Measurements from ENCODE around the gene PNPLA6.

Gene PNPLA6

GRCh38 chr19:7556696-7557315 lies 21.3 kb downstream of the PNPLA6 start:
- no peaks in the 10 kb centered on the region for H3K9me3 ChIP-seq
- H3K36me3 ChIP-seq: peaks cover 89% of the 10 kb centered on the region
- no peak overlapping the region for H3K4me3 ChIP-seq (ENCODE audit: low read depth in 1 of 2, low read length in 1 of 2)
- H3K4me1 ChIP-seq (ENCODE audit: control insufficient read depth in 1 of 2, insufficient read depth in 1 of 2, low read depth in 1 of 2, low read length in 1 of 2): no peaks in the 10 kb centered on the region
- no peaks in the 10 kb centered on the region for H3K27me3 ChIP-seq
- no peak for TF ChIP-seq CTCF (IDR thresholded peaks at IDR 0.05)
- no peak overlapping the region for H3K27ac ChIP-seq

- Histone ChIP-seq H3K9me3 (no peaks in the 10 kb centered on the region), H3K36me3 (peaks cover 80% of the 10 kb centered on the region), H3K27me3 (no peaks in the 10 kb centered on the region), H3K4me1 (ENCODE audit: control insufficient read depth in 1 of 2, insufficient read depth in 1 of 2, low read depth in 1 of 2, low read length in 1 of 2) (no peaks in the 10 kb centered on the region), H3K27ac (no peak overlapping the region), H3K4me3 (ENCODE audit: low read depth in 1 of 2, low read length in 1 of 2) (no peak overlapping the region)
- TF ChIP-seq CTCF (IDR thresholded peaks at IDR 0.05): no peak
These were observed 23.1 kb downstream of the PNPLA6 start for GRCh38 chr19:7558667-7559066.

- TF ChIP-seq CTCF (IDR thresholded peaks at IDR 0.05): no peak
- Histone ChIP-seq H3K4me1 (ENCODE audit: control insufficient read depth in 1 of 2, insufficient read depth in 1 of 2, low read depth in 1 of 2, low read length in 1 of 2) (no peaks in the 10 kb centered on the region), H3K27ac (no peak overlapping the region), H3K27me3 (no peaks in the 10 kb centered on the region), H3K9me3 (no peaks in the 10 kb centered on the region), H3K36me3 (peaks cover 75% of the 10 kb centered on the region), H3K4me3 (ENCODE audit: low read depth in 1 of 2, low read length in 1 of 2) (no peak overlapping the region)
These were observed 23.6 kb downstream of the PNPLA6 start for GRCh38 chr19:7559102-7559501.

GRCh38 chr19:7560255-7560654 lies 24.7 kb downstream of the PNPLA6 start:
- Histone ChIP-seq H3K36me3 (peaks cover 64% of the 10 kb centered on the region), H3K27ac (no peak overlapping the region), H3K4me1 (ENCODE audit: control insufficient read depth in 1 of 2, insufficient read depth in 1 of 2, low read depth in 1 of 2, low read length in 1 of 2) (no peaks in the 10 kb centered on the region), H3K4me3 (ENCODE audit: low read depth in 1 of 2, low read length in 1 of 2) (no peak overlapping the region), H3K9me3 (no peaks in the 10 kb centered on the region), H3K27me3 (no peaks in the 10 kb centered on the region)
- TF ChIP-seq CTCF (IDR thresholded peaks at IDR 0.05): no peak

GRCh38 chr19:7561325-7561724 lies 25.8 kb downstream of the PNPLA6 start:
- Histone ChIP-seq H3K36me3 (peaks cover 54% of the 10 kb centered on the region), H3K4me3 (ENCODE audit: low read depth in 1 of 2, low read length in 1 of 2) (no peak overlapping the region), H3K4me1 (ENCODE audit: control insufficient read depth in 1 of 2, insufficient read depth in 1 of 2, low read depth in 1 of 2, low read length in 1 of 2) (no peaks in the 10 kb centered on the region), H3K27ac (no peak overlapping the region), H3K9me3 (no peaks in the 10 kb centered on the region), H3K27me3 (no peaks in the 10 kb centered on the region)
- no peak for TF ChIP-seq CTCF (IDR thresholded peaks at IDR 0.05)

Measured in neutrophil (primary cell).